ENCODE measurements around the gene LDB2.

DNA sequence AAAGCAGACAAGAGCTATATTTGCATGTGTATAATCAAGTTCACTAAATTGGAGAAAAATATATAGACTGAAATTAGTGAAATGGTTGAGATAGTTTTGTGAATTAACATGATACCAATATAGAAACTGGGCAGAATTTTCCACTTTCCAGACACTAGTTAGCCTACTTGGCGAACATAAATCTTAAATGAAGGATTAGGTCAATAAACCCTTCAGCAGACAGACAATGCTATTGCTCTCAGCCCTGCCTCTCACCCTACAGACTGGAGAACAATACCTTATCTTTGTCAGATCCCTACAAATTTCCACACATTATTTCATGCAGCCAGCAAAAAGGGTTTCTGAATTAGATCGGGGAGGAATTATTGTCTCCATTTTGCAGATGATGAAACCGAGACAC, 435.8 kb downstream of the LDB2 start:
- TF ChIP-seq, protein P1, sequence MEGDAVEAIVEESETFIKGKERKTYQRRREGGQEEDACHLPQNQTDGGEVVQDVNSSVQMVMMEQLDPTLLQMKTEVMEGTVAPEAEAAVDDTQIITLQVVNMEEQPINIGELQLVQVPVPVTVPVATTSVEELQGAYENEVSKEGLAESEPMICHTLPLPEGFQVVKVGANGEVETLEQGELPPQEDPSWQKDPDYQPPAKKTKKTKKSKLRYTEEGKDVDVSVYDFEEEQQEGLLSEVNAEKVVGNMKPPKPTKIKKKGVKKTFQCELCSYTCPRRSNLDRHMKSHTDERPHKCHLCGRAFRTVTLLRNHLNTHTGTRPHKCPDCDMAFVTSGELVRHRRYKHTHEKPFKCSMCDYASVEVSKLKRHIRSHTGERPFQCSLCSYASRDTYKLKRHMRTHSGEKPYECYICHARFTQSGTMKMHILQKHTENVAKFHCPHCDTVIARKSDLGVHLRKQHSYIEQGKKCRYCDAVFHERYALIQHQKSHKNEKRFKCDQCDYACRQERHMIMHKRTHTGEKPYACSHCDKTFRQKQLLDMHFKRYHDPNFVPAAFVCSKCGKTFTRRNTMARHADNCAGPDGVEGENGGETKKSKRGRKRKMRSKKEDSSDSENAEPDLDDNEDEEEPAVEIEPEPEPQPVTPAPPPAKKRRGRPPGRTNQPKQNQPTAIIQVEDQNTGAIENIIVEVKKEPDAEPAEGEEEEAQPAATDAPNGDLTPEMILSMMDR (IDR thresholded peaks at IDR 0.05): no peak
- no peak for TF ChIP-seq POLR2A (IDR thresholded peaks at IDR 0.05)

Data from heart left ventricle (tissue), 13 donors.